Gastroesophageal sphincter (tissue), 3 donors: ENCODE results near the gene USP20.

Experiments
- EP300 ChIP-seq: sonication (generic); formaldehyde crosslinking; IDR thresholded peaks from one replicate; pipeline ENCODE4 v1.6.1; 2017; ENCODE audit warnings: antibody characterized with exemption, mild to moderate bottlenecking
- POLR2A ChIP-seq, 2 donors: fragments of 450-650 bp; IDR thresholded peaks; one replicate each; pipeline ENCODE4 v1.6.1; 2017; ENCODE audit warnings: antibody characterized with exemption in 2 of 2, mild to moderate bottlenecking in 2 of 2, moderate library complexity in 1 of 2
- POLR2AphosphoS5 ChIP-seq: sonication (generic); formaldehyde crosslinking; IDR thresholded peaks from one replicate; pipeline ENCODE4 v1.6.1; 2017; ENCODE audit warnings: antibody characterized with exemption
- TF ChIP-seq, protein P1 (sequence below), 4 experiments: fragments of 200-600 bp in 2 of 4; fragments of 450-650 bp in 2 of 4; sonication (generic) in 1 of 4; IDR thresholded peaks; one replicate each; pipeline ENCODE4 v1.5.1; 2017 to 2019; ENCODE audit warnings: antibody characterized with exemption in 4 of 4, mild to moderate bottlenecking in 2 of 4, moderate library complexity in 2 of 4

DNA sequence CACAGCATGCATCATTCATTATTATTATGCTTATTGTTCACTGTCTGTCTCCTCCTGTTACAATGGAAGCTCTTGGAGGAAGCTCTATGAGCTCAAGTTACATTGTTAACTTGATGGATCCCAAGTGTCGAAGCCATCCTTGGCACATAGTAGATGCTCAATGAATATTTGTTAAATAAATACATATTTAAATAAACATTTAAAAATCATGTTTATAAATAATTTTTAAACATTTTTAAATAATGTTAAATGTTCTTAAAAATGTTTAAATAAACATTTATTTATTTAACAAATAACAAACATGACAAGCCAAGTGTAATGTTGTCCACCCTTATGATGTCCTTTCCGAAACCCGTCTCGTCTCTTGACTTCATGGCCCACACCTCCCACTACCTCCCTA is 69.5 kb downstream of the USP20 start:
- no peak for TF ChIP-seq POLR2A (IDR thresholded peaks at IDR 0.05)
- TF ChIP-seq, protein P1, sequence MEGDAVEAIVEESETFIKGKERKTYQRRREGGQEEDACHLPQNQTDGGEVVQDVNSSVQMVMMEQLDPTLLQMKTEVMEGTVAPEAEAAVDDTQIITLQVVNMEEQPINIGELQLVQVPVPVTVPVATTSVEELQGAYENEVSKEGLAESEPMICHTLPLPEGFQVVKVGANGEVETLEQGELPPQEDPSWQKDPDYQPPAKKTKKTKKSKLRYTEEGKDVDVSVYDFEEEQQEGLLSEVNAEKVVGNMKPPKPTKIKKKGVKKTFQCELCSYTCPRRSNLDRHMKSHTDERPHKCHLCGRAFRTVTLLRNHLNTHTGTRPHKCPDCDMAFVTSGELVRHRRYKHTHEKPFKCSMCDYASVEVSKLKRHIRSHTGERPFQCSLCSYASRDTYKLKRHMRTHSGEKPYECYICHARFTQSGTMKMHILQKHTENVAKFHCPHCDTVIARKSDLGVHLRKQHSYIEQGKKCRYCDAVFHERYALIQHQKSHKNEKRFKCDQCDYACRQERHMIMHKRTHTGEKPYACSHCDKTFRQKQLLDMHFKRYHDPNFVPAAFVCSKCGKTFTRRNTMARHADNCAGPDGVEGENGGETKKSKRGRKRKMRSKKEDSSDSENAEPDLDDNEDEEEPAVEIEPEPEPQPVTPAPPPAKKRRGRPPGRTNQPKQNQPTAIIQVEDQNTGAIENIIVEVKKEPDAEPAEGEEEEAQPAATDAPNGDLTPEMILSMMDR (IDR thresholded peaks at IDR 0.05) = no peak
- TF ChIP-seq POLR2AphosphoS5 = no peak
- no peak for TF ChIP-seq EP300
